ENCODE results near the gene COPZ1.

The COPZ1 gene

GRCh38 chr12:54358191-54358944 lies 33.4 kb downstream of the COPZ1 start:
- no peak for DNase-seq (ENCODE audit: low read depth in 3 of 3)

GRCh38 chr12:54358945-54359761 lies 34.2 kb downstream of the COPZ1 start:
- peak; percentile 86 to 91 (median 87) for DNase-seq (ENCODE audit: low read depth in 3 of 3)

- no peak for DNase-seq (ENCODE audit: low read depth in 3 of 3)
Measured at GRCh38 chr12:54359762-54360351, 34.9 kb downstream of the COPZ1 start.

GRCh38 chr12:54360717-54361456 lies 36.0 kb downstream of the COPZ1 start:
- DNase-seq (ENCODE audit: low read depth in 3 of 3), result peak in 1 of 3 donors; percentile 33

GRCh38 chr12:54363047-54363446 lies 38.1 kb downstream of the COPZ1 start:
- DNase-seq (ENCODE audit: low read depth in 3 of 3), result no peak

GRCh38 chr12:54363618-54364017 lies 38.7 kb downstream of the COPZ1 start:
- no peak for DNase-seq (ENCODE audit: low read depth in 3 of 3)

GRCh38 chr12:54364413-54364812 lies 39.5 kb downstream of the COPZ1 start, which contains the start of gene GPR84:
TSS of gene GPR84 (minus strand) at chr12:54364486. CDS start at chr12:54363851, 635 bp downstream.
- no peak for DNase-seq (ENCODE audit: low read depth in 3 of 3)

- no peak for DNase-seq (ENCODE audit: low read depth in 3 of 3)
Measured at GRCh38 chr12:54368025-54368708, 43.2 kb downstream of the COPZ1 start.

- DNase-seq (ENCODE audit: low read depth in 3 of 3), result peak; percentile 79 to 88 (median 83)
Measured at GRCh38 chr12:54368709-54369596, 44.0 kb downstream of the COPZ1 start.

- no peak for DNase-seq (ENCODE audit: low read depth in 3 of 3)
Measured at GRCh38 chr12:54369597-54370131, 44.7 kb downstream of the COPZ1 start.

- no peak for DNase-seq (ENCODE audit: low read depth in 3 of 3)
Measured at GRCh38 chr12:54370171-54370730, 45.3 kb downstream of the COPZ1 start.

GRCh38 chr12:54371328-54372112 lies 46.6 kb downstream of the COPZ1 start:
- no peak for DNase-seq (ENCODE audit: low read depth in 3 of 3)

- no peak for DNase-seq (ENCODE audit: low read depth in 3 of 3)
Measured at GRCh38 chr12:54372113-54372806, 47.3 kb downstream of the COPZ1 start.

- no peak for DNase-seq (ENCODE audit: low read depth in 3 of 3)
Measured at GRCh38 chr12:54373649-54374561, 49.0 kb downstream of the COPZ1 start.

- no peak for DNase-seq (ENCODE audit: low read depth in 3 of 3)
Measured at GRCh38 chr12:54374562-54375258, 49.8 kb downstream of the COPZ1 start.

GRCh38 chr12:54375259-54375579 lies 50.3 kb downstream of the COPZ1 start:
- no peak for DNase-seq (ENCODE audit: low read depth in 3 of 3)

- no peak for DNase-seq (ENCODE audit: low read depth in 3 of 3)
Measured at GRCh38 chr12:54376596-54376995, 51.7 kb downstream of the COPZ1 start.
